ENCODE data around the gene BMP6.

GRCh38 chr6:7758456-7758855, 32.6 kb downstream of the BMP6 start:
- TF ChIP-seq CTCF (IDR thresholded peaks at IDR 0.05) = no peak
- TF ChIP-seq POLR2A (IDR thresholded peaks at IDR 0.05) = no peak
- TF ChIP-seq EP300 (IDR thresholded peaks at IDR 0.05) = no peak

All from sigmoid colon (tissue), 4 donors.